ENCODE measurements around the gene LPAR6. TPM values are rescaled to one million over a fixed set of nuclear protein-coding genes. Genes with fewer than 3 reads are reported as not detected.

The LPAR6 gene
- total RNA-seq, 3 donors from 2014 or later (not counting 1 experiment from before 2014, with no cell fraction given) = 38.5 to 48.9 (median 41.1) TPM

DNA sequence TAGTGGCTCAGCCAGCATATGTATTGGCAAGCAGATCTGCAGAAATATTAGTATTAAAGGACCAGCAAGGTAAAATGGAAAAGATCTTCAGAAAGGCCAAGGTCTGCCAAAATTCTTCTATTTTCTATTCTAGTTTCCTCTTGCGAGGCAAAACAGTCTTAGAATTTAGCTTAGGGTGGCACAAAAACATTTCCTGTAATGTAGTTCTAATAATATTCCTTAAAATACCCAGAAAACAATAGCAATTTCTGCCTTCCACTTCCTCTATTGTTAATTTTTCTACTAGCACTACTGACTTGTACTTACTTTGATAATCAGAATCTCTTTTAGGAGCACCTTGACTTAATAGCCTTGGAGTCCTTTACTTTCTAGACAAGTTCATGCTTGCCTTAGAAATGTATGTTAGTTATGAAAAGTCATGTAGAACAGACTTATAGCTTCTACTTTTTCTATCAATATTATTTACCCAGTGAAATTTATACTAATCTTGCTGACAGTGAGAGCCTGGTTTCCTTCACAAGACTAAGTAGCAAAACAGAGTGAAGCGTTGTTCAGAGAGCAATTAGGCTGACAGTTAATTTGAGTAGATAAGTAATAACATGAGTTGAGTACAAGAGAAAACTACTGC is 23.9 kb upstream of the LPAR6 start:
- no peak overlapping the region for H3K27ac ChIP-seq (ENCODE audit: low read length)
- DNase-seq (no peak), ATAC-seq (no peak)
- H3K36me3 ChIP-seq (ENCODE audit: control insufficient read depth, insufficient read depth, low read length) = no peaks in the 10 kb centered on the region
- TF ChIP-seq, protein P1, sequence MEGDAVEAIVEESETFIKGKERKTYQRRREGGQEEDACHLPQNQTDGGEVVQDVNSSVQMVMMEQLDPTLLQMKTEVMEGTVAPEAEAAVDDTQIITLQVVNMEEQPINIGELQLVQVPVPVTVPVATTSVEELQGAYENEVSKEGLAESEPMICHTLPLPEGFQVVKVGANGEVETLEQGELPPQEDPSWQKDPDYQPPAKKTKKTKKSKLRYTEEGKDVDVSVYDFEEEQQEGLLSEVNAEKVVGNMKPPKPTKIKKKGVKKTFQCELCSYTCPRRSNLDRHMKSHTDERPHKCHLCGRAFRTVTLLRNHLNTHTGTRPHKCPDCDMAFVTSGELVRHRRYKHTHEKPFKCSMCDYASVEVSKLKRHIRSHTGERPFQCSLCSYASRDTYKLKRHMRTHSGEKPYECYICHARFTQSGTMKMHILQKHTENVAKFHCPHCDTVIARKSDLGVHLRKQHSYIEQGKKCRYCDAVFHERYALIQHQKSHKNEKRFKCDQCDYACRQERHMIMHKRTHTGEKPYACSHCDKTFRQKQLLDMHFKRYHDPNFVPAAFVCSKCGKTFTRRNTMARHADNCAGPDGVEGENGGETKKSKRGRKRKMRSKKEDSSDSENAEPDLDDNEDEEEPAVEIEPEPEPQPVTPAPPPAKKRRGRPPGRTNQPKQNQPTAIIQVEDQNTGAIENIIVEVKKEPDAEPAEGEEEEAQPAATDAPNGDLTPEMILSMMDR (IDR thresholded peaks at IDR 0.05) = no peak
- Mint-ChIP-seq H3K27me3 (ENCODE audit: low read depth in 2 of 2) (no peaks in the 10 kb centered on the region), H3K9me3 (no peaks in the 10 kb centered on the region), H3K36me3 (no peaks in the 10 kb centered on the region), H3K27ac (peak overlapping the region in 1 of 2 donors; percentile 30), H3K4me1 (peaks cover 25 to 34% of the 10 kb centered on the region in 2 donors), H3K4me3 (no peak overlapping the region)
- H3K4me3 ChIP-seq (ENCODE audit: low read length) = no peak overlapping the region
- peaks cover 2% of the 10 kb centered on the region for H3K4me1 ChIP-seq (ENCODE audit: control insufficient read depth, insufficient read depth, low read length)
- intact Hi-C loops (cut with micrococcal nuclease) = loop anchor here (1.0 kb wide), 1 partner anchor 12 kb away; no protein-coding TSS in a partner anchor
- no peaks in the 10 kb centered on the region for H3K9me3 ChIP-seq (ENCODE audit: control insufficient read depth, insufficient read depth, low read length)
- no CpG with 5 or more reads among the region's 2 CpGs for WGBS (ENCODE audit: insufficient coverage)
- H3K27me3 ChIP-seq (ENCODE audit: control insufficient read depth, insufficient read depth, low read length) = no peaks in the 10 kb centered on the region

DNA sequence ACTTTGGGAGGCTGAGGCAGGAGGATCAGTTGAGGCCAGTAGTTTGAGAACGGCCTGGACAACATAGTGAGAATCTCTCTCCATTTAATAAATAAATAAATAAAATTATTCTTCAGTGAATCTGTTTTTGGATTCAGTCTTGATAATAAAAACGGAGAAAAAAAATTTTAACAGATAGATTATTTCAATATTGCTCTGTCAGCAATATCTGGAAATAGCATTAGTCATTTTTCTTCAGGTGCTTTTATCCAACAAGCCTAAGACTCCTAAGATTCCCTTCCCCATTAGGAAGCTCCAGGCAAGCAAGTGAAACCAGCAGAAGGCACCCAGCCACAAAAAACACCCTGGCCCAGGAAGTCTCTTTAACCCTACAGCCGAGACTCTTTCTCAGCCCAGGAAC is 21.3 kb upstream of the LPAR6 start:
- Histone ChIP-seq H3K9me3 (ENCODE audit: control insufficient read depth, insufficient read depth, low read length) (no peaks in the 10 kb centered on the region), H3K27me3 (ENCODE audit: control insufficient read depth, insufficient read depth, low read length) (no peaks in the 10 kb centered on the region), H3K4me3 (ENCODE audit: low read length) (no peak overlapping the region), H3K27ac (ENCODE audit: low read length) (no peak overlapping the region), H3K4me1 (ENCODE audit: control insufficient read depth, insufficient read depth, low read length) (peaks cover 2% of the 10 kb centered on the region), H3K36me3 (ENCODE audit: control insufficient read depth, insufficient read depth, low read length) (no peaks in the 10 kb centered on the region)
- Mint-ChIP-seq H3K27me3 (ENCODE audit: low read depth in 2 of 2) (no peaks in the 10 kb centered on the region), H3K27ac (peak overlapping the region in 1 of 2 donors; percentile 33), H3K4me1 (peaks cover 32 to 43% of the 10 kb centered on the region in 2 donors), H3K36me3 (no peaks in the 10 kb centered on the region), H3K4me3 (no peak overlapping the region), H3K9me3 (no peaks in the 10 kb centered on the region)
- ATAC-seq (no peak), DNase-seq (no peak)
- intact Hi-C loops (cut with micrococcal nuclease) = no loop called here
- TF ChIP-seq, protein P1 (IDR thresholded peaks at IDR 0.05) = no peak
- WGBS (ENCODE audit: insufficient coverage) = 70% methylated on average over 1 of the region's 3 CpGs

DNA sequence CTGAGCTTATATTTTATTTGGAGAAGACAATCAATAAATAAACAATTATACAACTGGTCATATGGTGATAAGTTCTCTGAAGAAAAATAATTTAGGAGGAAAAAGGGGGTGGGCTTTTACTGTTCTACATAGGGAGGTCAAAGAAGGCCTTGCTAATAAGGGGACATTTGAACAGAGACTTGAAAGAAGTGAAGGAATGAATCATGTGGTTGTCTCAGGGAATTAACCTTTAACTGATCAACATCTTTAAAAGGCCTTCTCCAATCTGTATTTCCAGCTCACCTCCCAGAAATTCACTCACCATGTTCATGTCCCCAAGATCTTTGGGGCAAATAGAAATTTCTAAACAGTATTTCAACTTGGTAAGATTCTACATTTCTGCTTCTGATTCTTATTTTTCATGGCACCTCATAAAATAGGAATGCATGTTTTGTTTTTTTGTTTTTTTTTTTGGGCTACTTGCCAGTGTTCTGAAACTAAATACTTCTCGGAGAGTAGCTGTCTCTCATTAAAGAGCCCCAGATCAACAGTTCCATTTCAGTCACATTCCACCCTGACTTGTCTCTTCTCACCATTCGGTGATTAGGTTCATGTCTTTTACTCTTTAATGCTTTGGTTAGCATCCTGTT is 19.2 kb upstream of the LPAR6 start:
- Histone ChIP-seq H3K27me3 (ENCODE audit: control insufficient read depth, insufficient read depth, low read length) (no peaks in the 10 kb centered on the region), H3K4me1 (ENCODE audit: control insufficient read depth, insufficient read depth, low read length) (peaks cover 2% of the 10 kb centered on the region), H3K9me3 (ENCODE audit: control insufficient read depth, insufficient read depth, low read length) (no peaks in the 10 kb centered on the region), H3K27ac (ENCODE audit: low read length) (no peak overlapping the region), H3K4me3 (ENCODE audit: low read length) (no peak overlapping the region), H3K36me3 (ENCODE audit: control insufficient read depth, insufficient read depth, low read length) (no peaks in the 10 kb centered on the region)
- 76% methylated on average over 2 of the region's 2 CpGs for WGBS (ENCODE audit: insufficient coverage)
- Mint-ChIP-seq H3K36me3 (no peaks in the 10 kb centered on the region), H3K4me3 (no peak overlapping the region), H3K27me3 (ENCODE audit: low read depth in 2 of 2) (no peaks in the 10 kb centered on the region), H3K27ac (peak overlapping the region in 1 of 2 donors; percentile 69), H3K4me1 (peaks cover 37 to 40% of the 10 kb centered on the region in 2 donors), H3K9me3 (no peaks in the 10 kb centered on the region)
- TF ChIP-seq, protein P1 (IDR thresholded peaks at IDR 0.05) = no peak
- DNase-seq (no peak), ATAC-seq (no peak)
- intact Hi-C loops (cut with micrococcal nuclease) = no loop called here
